Neural progenitor cell (in vitro differentiated cells): ENCODE measurements around the gene CAPS2. TPM values are rescaled to one million over a fixed set of nuclear protein-coding genes. Genes with fewer than 3 reads are reported as not detected.

Experiments
- DNase-seq: peaks from one replicate; pipeline ENCODE4 v3.0.0-alpha.2; 2016; ENCODE audit warnings: low spot score
- H2AFZ ChIP-seq: fragments of 200-600 bp; sonication (generic); replicated peaks from 2 replicates; pipeline ENCODE4 v1.6.1; 2016; ENCODE audit warnings: antibody characterized with exemption
- H3F3A ChIP-seq: fragments of 200-600 bp; sonication (generic); 2 replicates; pipeline ENCODE4 v1.6.1; 2016; ENCODE audit warnings: antibody characterized with exemption, low read depth
- H3K27ac ChIP-seq: fragments of 200-600 bp; sonication (generic); 2 replicates; pipeline ENCODE4 v1.5.1; 2016; ENCODE audit warnings: mild to moderate bottlenecking
- H3K27me3 ChIP-seq: fragments of 200-600 bp; sonication (generic); 2 replicates; pipeline ENCODE4 v1.6.1; 2016; ENCODE audit warnings: mild to moderate bottlenecking, moderate library complexity
- H3K36me3 ChIP-seq: fragments of 200-600 bp; sonication (generic); 2 replicates; pipeline ENCODE4 v1.5.1; 2016
- H3K4me1 ChIP-seq: fragments of 200-600 bp; sonication (generic); 2 replicates; pipeline ENCODE4 v1.6.1; 2016; ENCODE audit warnings: mixed run types
- H3K4me2 ChIP-seq: fragments of 200-600 bp; sonication (generic); 2 replicates; pipeline ENCODE4 v1.6.1; 2016
- H3K4me3 ChIP-seq: fragments of 200-600 bp; sonication (generic); 2 replicates; pipeline ENCODE4 v1.5.1; 2016
- H3K79me2 ChIP-seq: fragments of 200-600 bp; sonication (generic); 2 replicates; pipeline ENCODE4 v1.6.1; 2016; ENCODE audit warnings: low read depth
- H3K9ac ChIP-seq: fragments of 200-600 bp; sonication (generic); 2 replicates; pipeline ENCODE4 v1.6.1; 2016
- H3K9me3 ChIP-seq: fragments of 200-600 bp; sonication (generic); 2 replicates; pipeline ENCODE4 v1.5.1; 2016; ENCODE audit warnings: low read depth
- H4K20me1 ChIP-seq: fragments of 200-600 bp; sonication (generic); 2 replicates; pipeline ENCODE4 v1.6.1; 2016; ENCODE audit warnings: low read depth
- H3K27ac Mint-ChIP-seq: 3 replicates; pipeline ENCODE4 v1.8.0; 2021; ENCODE audit warnings: mixed read lengths
- H3K27me3 Mint-ChIP-seq: 2 replicates; pipeline ENCODE4 v1.8.0; 2022; ENCODE audit warnings: low read depth, mild to moderate bottlenecking, inconsistent platforms, moderate library complexity, mixed read lengths; ENCODE audit not compliant: insufficient read depth
- H3K36me3 Mint-ChIP-seq: 3 replicates; pipeline ENCODE4 v1.8.0; 2021; ENCODE audit warnings: mixed read lengths
- H3K4me1 Mint-ChIP-seq: 3 replicates; pipeline ENCODE4 v1.8.0; 2021; ENCODE audit warnings: mixed read lengths
- H3K4me3 Mint-ChIP-seq: 3 replicates; pipeline ENCODE4 v1.8.0; 2021; ENCODE audit warnings: mild to moderate bottlenecking, moderate library complexity, mixed read lengths
- H3K9me3 Mint-ChIP-seq: 3 replicates; pipeline ENCODE4 v1.8.0; 2020; ENCODE audit warnings: mixed read lengths
- EZH2 ChIP-seq: fragments of 200-600 bp; sonication (generic); IDR thresholded peaks from 2 replicates; pipeline ENCODE4 v1.6.1; 2017; ENCODE audit warnings: antibody characterized with exemption, mild to moderate bottlenecking, moderate library complexity
- EZH2phosphoT487 ChIP-seq: fragments of 200-600 bp; sonication (generic); IDR thresholded peaks from 2 replicates; pipeline ENCODE4 v1.6.1; 2017; ENCODE audit warnings: antibody characterized with exemption
- total RNA-seq: library from RNA; depleted of rRNA; stranded (reverse); fragments of >200 nt; gene quantifications from 2 replicates; pipeline ENCODE4 v1.2.3, GENCODE V29; 2015; ENCODE audit warnings: low replicate concordance
- TF ChIP-seq, protein P1 (sequence below): fragments of 200-600 bp; sonication (generic); IDR thresholded peaks from 2 replicates; pipeline ENCODE4 v1.5.1; 2017; ENCODE audit warnings: antibody characterized with exemption, mild to moderate bottlenecking

The CAPS2 gene
- total RNA-seq, 1 donor from 2014 or later: 20.1 TPM

DNA sequence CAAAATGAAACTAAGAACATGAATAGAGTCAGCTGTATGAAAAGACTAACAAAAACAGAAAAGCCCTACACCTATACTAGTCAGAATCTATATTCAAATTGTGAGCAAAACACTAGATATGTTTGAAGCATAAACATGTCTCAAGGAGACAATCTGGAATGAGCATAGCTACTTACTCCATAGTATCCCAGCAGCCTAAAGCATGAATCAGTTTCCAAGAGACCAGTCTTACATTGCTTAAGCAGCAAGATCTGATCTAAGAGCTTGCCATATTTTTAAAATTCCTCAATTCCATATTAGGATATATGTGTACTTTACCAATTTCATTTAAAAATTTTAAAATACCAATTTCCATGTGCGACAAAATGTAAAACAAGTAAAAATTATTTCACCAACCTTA is 7.7 kb downstream of the CAPS2 start:
- DNase-seq: no peak
- H3K36me3 Mint-ChIP-seq: no peaks in the 10 kb centered on the region
- H3K79me2 ChIP-seq: no peaks in the 10 kb centered on the region
- no peak overlapping the region for H3K27ac Mint-ChIP-seq
- H3K4me2 ChIP-seq: no peak overlapping the region
- H3K36me3 ChIP-seq: no peaks in the 10 kb centered on the region
- no peak for TF ChIP-seq EZH2phosphoT487
- TF ChIP-seq EZH2: no peak
- TF ChIP-seq, protein P1, sequence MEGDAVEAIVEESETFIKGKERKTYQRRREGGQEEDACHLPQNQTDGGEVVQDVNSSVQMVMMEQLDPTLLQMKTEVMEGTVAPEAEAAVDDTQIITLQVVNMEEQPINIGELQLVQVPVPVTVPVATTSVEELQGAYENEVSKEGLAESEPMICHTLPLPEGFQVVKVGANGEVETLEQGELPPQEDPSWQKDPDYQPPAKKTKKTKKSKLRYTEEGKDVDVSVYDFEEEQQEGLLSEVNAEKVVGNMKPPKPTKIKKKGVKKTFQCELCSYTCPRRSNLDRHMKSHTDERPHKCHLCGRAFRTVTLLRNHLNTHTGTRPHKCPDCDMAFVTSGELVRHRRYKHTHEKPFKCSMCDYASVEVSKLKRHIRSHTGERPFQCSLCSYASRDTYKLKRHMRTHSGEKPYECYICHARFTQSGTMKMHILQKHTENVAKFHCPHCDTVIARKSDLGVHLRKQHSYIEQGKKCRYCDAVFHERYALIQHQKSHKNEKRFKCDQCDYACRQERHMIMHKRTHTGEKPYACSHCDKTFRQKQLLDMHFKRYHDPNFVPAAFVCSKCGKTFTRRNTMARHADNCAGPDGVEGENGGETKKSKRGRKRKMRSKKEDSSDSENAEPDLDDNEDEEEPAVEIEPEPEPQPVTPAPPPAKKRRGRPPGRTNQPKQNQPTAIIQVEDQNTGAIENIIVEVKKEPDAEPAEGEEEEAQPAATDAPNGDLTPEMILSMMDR: no peak
- no peaks in the 10 kb centered on the region for H3K27me3 ChIP-seq
- peaks cover 9% of the 10 kb centered on the region for H3K4me1 ChIP-seq
- peaks cover 6% of the 10 kb centered on the region for H3F3A ChIP-seq
- H3K27me3 Mint-ChIP-seq: no peaks in the 10 kb centered on the region
- no peak overlapping the region for H3K9ac ChIP-seq
- peaks cover 20% of the 10 kb centered on the region for H3K4me1 Mint-ChIP-seq
- no peak overlapping the region for H3K4me3 ChIP-seq
- H4K20me1 ChIP-seq: no peaks in the 10 kb centered on the region
- H3K9me3 ChIP-seq: no peaks in the 10 kb centered on the region
- no peaks in the 10 kb centered on the region for H3K9me3 Mint-ChIP-seq
- H3K4me3 Mint-ChIP-seq: no peak overlapping the region
- no peak overlapping the region for H3K27ac ChIP-seq
- H2AFZ ChIP-seq: no peak overlapping the region

DNA sequence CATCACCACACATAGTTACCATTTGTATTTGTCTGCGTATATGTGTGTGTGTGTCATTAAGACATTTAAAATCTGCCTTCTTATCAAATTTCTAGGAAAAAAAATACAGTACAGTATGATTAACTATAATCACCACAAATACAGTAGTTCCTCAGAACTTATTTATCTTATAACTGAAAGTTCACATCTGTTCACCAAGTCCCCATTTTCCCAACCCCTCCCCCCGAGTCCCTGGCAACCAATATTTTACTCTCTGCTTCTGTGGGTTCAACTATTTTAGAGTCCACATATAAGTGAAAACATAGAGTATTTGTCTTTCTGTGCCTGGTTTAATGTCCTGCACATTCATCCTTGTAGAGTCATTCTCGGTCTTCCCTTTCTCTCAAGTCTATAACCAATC is 12.3 kb downstream of the CAPS2 start:
- no peak for DNase-seq
- TF ChIP-seq EZH2phosphoT487 (no peak), EZH2 (no peak)
- TF ChIP-seq, protein P1: no peak
- H3K36me3 Mint-ChIP-seq: no peaks in the 10 kb centered on the region

GRCh38 chr12:75315518-75315917 is 14.6 kb downstream of the CAPS2 start:
- H3K4me3 Mint-ChIP-seq: no peak overlapping the region
- Histone ChIP-seq H2AFZ (no peak overlapping the region), H3K36me3 (no peaks in the 10 kb centered on the region), H3K9me3 (no peaks in the 10 kb centered on the region), H3K27ac (no peak overlapping the region), H3K4me3 (no peak overlapping the region), H3K4me1 (peaks cover 9% of the 10 kb centered on the region), H3K9ac (no peak overlapping the region), H3K4me2 (no peak overlapping the region), H4K20me1 (no peaks in the 10 kb centered on the region), H3K79me2 (no peaks in the 10 kb centered on the region), H3K27me3 (no peaks in the 10 kb centered on the region), H3F3A (peaks cover 6% of the 10 kb centered on the region)
- TF ChIP-seq EZH2 (no peak), EZH2phosphoT487 (no peak)
- TF ChIP-seq, protein P1: no peak
- H3K9me3 Mint-ChIP-seq: no peaks in the 10 kb centered on the region
- H3K27ac Mint-ChIP-seq: no peak overlapping the region
- no peaks in the 10 kb centered on the region for H3K36me3 Mint-ChIP-seq
- H3K4me1 Mint-ChIP-seq: peaks cover 25% of the 10 kb centered on the region
- no peak for DNase-seq
- no peaks in the 10 kb centered on the region for H3K27me3 Mint-ChIP-seq

More for the DNA sequence above, 12.3 kb downstream of the CAPS2 start:
- no peaks in the 10 kb centered on the region for H4K20me1 ChIP-seq
- H3K4me3 Mint-ChIP-seq: no peak overlapping the region
- no peak overlapping the region for H3K27ac ChIP-seq
- no peaks in the 10 kb centered on the region for H3K27me3 Mint-ChIP-seq
- no peak overlapping the region for H3K4me2 ChIP-seq
- no peaks in the 10 kb centered on the region for H3K27me3 ChIP-seq
- no peaks in the 10 kb centered on the region for H3K9me3 ChIP-seq
- H3K4me1 ChIP-seq: peaks cover 9% of the 10 kb centered on the region
- H3K9ac ChIP-seq: no peak overlapping the region
- no peaks in the 10 kb centered on the region for H3K9me3 Mint-ChIP-seq
- H3K4me1 Mint-ChIP-seq: peaks cover 16% of the 10 kb centered on the region
- H2AFZ ChIP-seq: no peak overlapping the region
- no peaks in the 10 kb centered on the region for H3K79me2 ChIP-seq
- no peaks in the 10 kb centered on the region for H3K36me3 ChIP-seq
- H3F3A ChIP-seq: peaks cover 6% of the 10 kb centered on the region
- no peak overlapping the region for H3K27ac Mint-ChIP-seq
- no peak overlapping the region for H3K4me3 ChIP-seq
